Gastrocnemius medialis (tissue), 4 donors: ENCODE measurements around the gene ALG8. TPM values are rescaled to one million over a fixed set of nuclear protein-coding genes. Genes with fewer than 3 reads are reported as not detected.

ENCODE experiments used
- ATAC-seq, 2 donors: fragments of 150-250 bp; one replicate each; pipeline ENCODE4 v1.9.1; 2016
- DNase-seq, 2 donors: peaks; one replicate each; pipeline ENCODE4 v3.0.0-alpha.2; 2019
- H3K27ac ChIP-seq, 4 donors: fragments of 200-600 bp; sonication (generic); 1 replicate in 1 of 4; 2 replicates in 3 of 4; pipeline ENCODE4 v1.5.1; 2016 to 2018; ENCODE audit warnings: mild to moderate bottlenecking in 2 of 4, moderate library complexity in 1 of 4
- H3K27me3 ChIP-seq, 3 donors: fragments of 200-600 bp; sonication (generic) in 2 of 3; 1 replicate in 1 of 3; 2 replicates in 2 of 3; pipeline versions ENCODE4 v1.5.1 to v1.6.0; 2016 to 2019; ENCODE audit warnings: mild to moderate bottlenecking in 1 of 3, moderate library complexity in 1 of 3
- H3K36me3 ChIP-seq, 2 donors: fragments of 200-600 bp; sonication (generic) in 1 of 2; one replicate each; pipeline ENCODE4 v1.5.1; 2017 to 2018
- H3K4me1 ChIP-seq, 2 donors: fragments of 200-600 bp; sonication (generic) in 1 of 2; one replicate each; pipeline ENCODE4 v1.5.1; 2016 to 2017; ENCODE audit warnings: mild to moderate bottlenecking in 2 of 2
- H3K4me3 ChIP-seq, 4 donors: fragments of 200-600 bp; sonication (generic) in 3 of 4; 1 replicate in 1 of 4; 2 replicates in 3 of 4; pipeline ENCODE4 v1.5.1; 2016 to 2019; ENCODE audit warnings: mild to moderate bottlenecking in 2 of 4
- H3K9me3 ChIP-seq, 3 donors: fragments of 200-600 bp; sonication (generic) in 2 of 3; 1 replicate in 1 of 3; 2 replicates in 2 of 3; pipeline ENCODE4 v1.5.1; 2016 to 2019
- CTCF ChIP-seq, 5 experiments: fragments of 450-650 bp in 3 of 5; fragments of 200-600 bp in 2 of 5; sonication (generic) in 2 of 5; IDR thresholded peaks in 4 of 5; conservative IDR thresholded peaks in 1 of 5; 1 replicate in 4 of 5; 2 replicates in 1 of 5; pipeline ENCODE4 v1.5.1; 2016 to 2019; ENCODE audit warnings: antibody characterized with exemption in 5 of 5, mild to moderate bottlenecking in 3 of 5, moderate library complexity in 3 of 5
- POLR2A ChIP-seq, 2 donors: fragments of 450-650 bp; IDR thresholded peaks; one replicate each; pipeline ENCODE4 v1.6.1; 2017; ENCODE audit warnings: antibody characterized with exemption in 2 of 2, mild to moderate bottlenecking in 2 of 2, moderate library complexity in 2 of 2
- in situ Hi-C, 4 donors: fragments of 200-750 bp; cut with MboI; loops; one replicate each; pipeline versions ENCODE4 v1.15.0 to v1.8.0; 2017; ENCODE audit warnings: low sequenced_read_pairs in 4 of 4
- intact Hi-C: fragments of 100-400 bp; cut with DNase I; formaldehyde crosslinking; loops from one replicate; pipeline ENCODE4 v1.15.1; 2023; ENCODE audit warnings: low total_unique reads
- total RNA-seq, 4 donors: library from RNA; depleted of rRNA; stranded (reverse); fragments of >200 nt; gene quantifications; one replicate each; pipeline versions ENCODE4 v1.1.0 to v1.2.3, GENCODE V29; 2016

Gene ALG8
- total RNA-seq, 4 donors from 2014 or later: 9.0 to 12.9 (median 10.9) TPM

GRCh38 chr11:78132475-78132874, 7.0 kb downstream of the ALG8 start:
- peaks cover 0 to 3% of the 10 kb centered on the region in 2 donors for H3K4me1 ChIP-seq
- no peaks in the 10 kb centered on the region for H3K27me3 ChIP-seq
- H3K4me3 ChIP-seq: no peak overlapping the region
- no peaks in the 10 kb centered on the region for H3K9me3 ChIP-seq
- H3K27ac ChIP-seq: no peak overlapping the region
- in situ Hi-C loops: loop anchor here in 3 of 4 donors (25.0 kb wide), 2 partner anchors 280 to 430 kb away; partner anchors contain the start of genes NARS2 (in 3 of the 3) and GAB2 (in 1 of the 3)
- H3K36me3 ChIP-seq: peaks cover 0 to 3% of the 10 kb centered on the region in 2 donors
- intact Hi-C loops: no loop called here
- TF ChIP-seq CTCF (IDR thresholded peaks at IDR 0.05 in 4 of 5, conservative IDR thresholded peaks at IDR 0.05 in 1 of 5): no peak
- no peak for TF ChIP-seq POLR2A (IDR thresholded peaks at IDR 0.05)
- no peak for DNase-seq
- ATAC-seq: no peak

DNA sequence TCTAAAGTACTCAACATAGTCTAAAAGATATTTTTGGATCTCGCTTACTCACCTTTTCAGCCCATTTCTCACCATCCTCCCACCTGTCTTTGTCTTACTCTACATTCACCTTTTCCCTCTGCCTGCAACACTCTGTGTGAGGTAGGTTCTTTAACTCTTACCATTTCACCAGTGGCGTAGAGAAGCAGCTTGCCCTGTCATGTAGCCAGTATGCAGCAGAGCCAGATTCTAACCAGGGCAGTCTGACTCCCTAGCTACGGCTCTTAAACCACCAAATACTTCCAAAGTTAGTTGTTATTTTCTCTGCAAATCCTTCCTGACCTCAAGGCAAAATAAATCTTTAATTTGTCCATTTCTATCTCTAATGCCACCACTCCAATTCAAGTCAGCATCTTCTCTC, 7.5 kb downstream of the ALG8 start:
- H3K4me3 ChIP-seq: no peak overlapping the region
- in situ Hi-C loops: loop anchor here in 3 of 4 donors (25.0 kb wide), 2 partner anchors 280 to 430 kb away; partner anchors contain the start of genes NARS2 (in 3 of the 3) and GAB2 (in 1 of the 3)
- H3K4me1 ChIP-seq: peaks cover 0 to 3% of the 10 kb centered on the region in 2 donors
- TF ChIP-seq POLR2A (IDR thresholded peaks at IDR 0.05) (no peak), CTCF (IDR thresholded peaks at IDR 0.05 in 4 of 5, conservative IDR thresholded peaks at IDR 0.05 in 1 of 5) (no peak)
- H3K9me3 ChIP-seq: no peaks in the 10 kb centered on the region
- H3K27me3 ChIP-seq: no peaks in the 10 kb centered on the region
- DNase-seq: no peak
- ATAC-seq: no peak
- intact Hi-C loops: no loop called here
- peaks cover 0 to 3% of the 10 kb centered on the region in 2 donors for H3K36me3 ChIP-seq
- H3K27ac ChIP-seq: no peak overlapping the region

GRCh38 chr11:78127403-78127802, 12.0 kb downstream of the ALG8 start:
- Histone ChIP-seq H3K27me3 (no peaks in the 10 kb centered on the region), H3K36me3 (peaks cover 0 to 14% of the 10 kb centered on the region in 2 donors), H3K27ac (no peak overlapping the region), H3K9me3 (no peaks in the 10 kb centered on the region), H3K4me3 (no peak overlapping the region), H3K4me1 (no peaks in the 10 kb centered on the region)
- DNase-seq (no peak), ATAC-seq (no peak)
- intact Hi-C loops (no loop called here), in situ Hi-C loops (loop anchor here in 3 of 4 donors (25.0 kb wide), 2 partner anchors 285 to 435 kb away; partner anchors contain the start of genes NARS2 (in 3 of the 3) and GAB2 (in 1 of the 3))
- TF ChIP-seq CTCF (IDR thresholded peaks at IDR 0.05 in 4 of 5, conservative IDR thresholded peaks at IDR 0.05 in 1 of 5) (no peak), POLR2A (IDR thresholded peaks at IDR 0.05) (no peak)

DNA sequence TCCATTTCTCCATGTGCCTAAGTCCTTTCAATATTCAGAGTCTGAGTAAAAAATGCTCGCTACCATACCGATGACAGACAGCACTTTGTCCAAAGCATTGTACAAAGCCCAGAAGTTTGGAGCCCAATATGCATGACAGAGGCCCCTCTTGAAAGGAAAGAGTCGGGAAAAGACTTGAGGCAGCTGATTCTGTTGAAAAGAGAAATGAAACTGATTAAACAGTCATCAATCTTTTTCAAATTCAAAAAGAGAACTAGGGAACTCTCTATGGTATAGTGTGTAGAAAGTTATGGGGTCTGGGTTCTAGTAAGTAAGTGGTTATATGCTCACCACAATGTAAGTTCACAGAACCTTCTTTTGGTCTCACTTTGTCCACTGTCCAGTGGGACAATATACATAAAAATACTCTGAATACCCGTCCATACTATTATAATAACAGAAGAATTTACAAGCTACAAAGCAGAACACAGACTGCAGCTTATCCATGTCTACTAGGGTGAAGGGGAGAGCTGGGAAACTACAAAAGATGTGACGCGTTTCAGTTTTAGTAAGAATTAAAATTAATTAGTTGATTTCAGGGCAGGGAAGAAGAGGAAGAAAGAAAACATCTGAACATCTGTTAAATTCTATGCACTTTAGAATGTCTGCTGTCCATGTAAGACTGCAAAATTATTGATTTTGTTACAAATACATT, 26.7 kb downstream of the ALG8 start:
- in situ Hi-C loops (loop anchor here in 1 of 4 donors (25.0 kb wide), 1 partner anchor 100 kb away; no protein-coding TSS in a partner anchor), intact Hi-C loops (no loop called here)
- Histone ChIP-seq H3K4me1 (no peaks in the 10 kb centered on the region), H3K36me3 (peaks cover 0 to 24% of the 10 kb centered on the region in 2 donors), H3K4me3 (no peak overlapping the region), H3K27ac (no peak overlapping the region), H3K9me3 (no peaks in the 10 kb centered on the region), H3K27me3 (no peaks in the 10 kb centered on the region)
- TF ChIP-seq CTCF (IDR thresholded peaks at IDR 0.05 in 4 of 5, conservative IDR thresholded peaks at IDR 0.05 in 1 of 5): no peak
- TF ChIP-seq POLR2A (IDR thresholded peaks at IDR 0.05): no peak
- ATAC-seq (no peak), DNase-seq (no peak)
